Erythroblast (primary cell): ENCODE results near the gene SURF6.

ENCODE experiments used
- GATA1 ChIP-seq: IDR thresholded peaks from 2 replicates; pipeline ENCODE4 v1.6.1; 2011; ENCODE audit warnings: low read depth, mild to moderate bottlenecking, control low read depth, low read length, moderate library complexity
- POLR2A ChIP-seq: IDR thresholded peaks from 2 replicates; pipeline ENCODE4 v1.6.1; 2011; ENCODE audit warnings: mild to moderate bottlenecking, low read length

DNA sequence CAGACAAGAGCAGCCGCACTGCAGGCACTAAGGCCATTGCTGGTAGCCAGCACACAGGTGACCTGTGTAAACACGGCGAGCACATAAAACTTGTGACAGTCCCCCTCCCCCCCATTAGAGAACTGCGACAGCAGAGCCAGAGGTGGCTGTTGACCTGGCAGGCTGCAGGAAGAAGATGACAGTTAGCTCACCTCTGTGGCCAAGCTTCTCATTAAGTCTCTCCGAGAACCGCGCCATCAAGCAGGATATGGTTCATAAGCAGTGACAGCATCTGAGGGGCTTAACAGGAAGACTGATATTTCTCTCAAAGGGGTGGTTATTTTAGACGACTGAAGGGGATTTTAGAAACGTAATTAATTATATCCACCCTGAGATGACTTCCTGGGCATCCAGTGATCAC, 34.7 kb upstream of the SURF6 start:
- TF ChIP-seq POLR2A: no peak
- no peak for TF ChIP-seq GATA1
